IMR-90 (cell line): ENCODE data around the gene C14orf180. TPM values are rescaled to one million over a fixed set of nuclear protein-coding genes. Genes with fewer than 3 reads are reported as not detected.

Experiments used
- ATAC-seq: fragments of 200-7000 bp; cut with Tn5 transposase; 2 replicates; pipeline ENCODE4 v1.9.1; 2020; ENCODE audit warnings: low read depth, mild to moderate bottlenecking, moderate library complexity
- BruUV-seq: library from RNA; stranded (reverse); fragments of 400-500 nt; replicated peaks from 2 replicates; lab custom pipeline; 2021; lab: Mats Ljungman, UMichigan
- CTCF ChIA-PET: fragments of 300-600 bp; formaldehyde crosslinking; extraction: SDS; loops from one replicate; lab custom pipeline; 2021; ENCODE audit warnings: antibody characterized with exemption; lab: Yijun Ruan, JAX
- POLR2A ChIA-PET: fragments of 300-600 bp; sonication (Branson Sonifier 250); formaldehyde crosslinking; loops from one replicate; lab custom pipeline; 2022; ENCODE audit warnings: antibody characterized with exemption; ENCODE audit not compliant: unreplicated experiment; lab: Charles Lee
- DNase-seq: peaks from one replicate; pipeline ENCODE4 v3.0.0; 2013
- H2AFZ ChIP-seq: replicated peaks from 2 replicates; pipeline ENCODE3; 2013; ENCODE audit warnings: low read length, mild to moderate bottlenecking; ENCODE audit not compliant: poor library complexity
- H2AK5ac ChIP-seq: 2 replicates; pipeline ENCODE4 v1.6.1; 2013; ENCODE audit warnings: low read depth, low read length, inconsistent platforms
- H2AK9ac ChIP-seq: replicated peaks from 2 replicates; pipeline ENCODE3; 2013; ENCODE audit warnings: mild to moderate bottlenecking, low read depth, low read length, moderate library complexity; ENCODE audit not compliant: poor library complexity
- H2BK120ac ChIP-seq: 2 replicates; pipeline ENCODE4 v1.6.1; 2013; ENCODE audit warnings: low read depth, low read length, inconsistent platforms
- H2BK15ac ChIP-seq: 3 replicates; pipeline ENCODE4 v1.6.1; 2013; ENCODE audit warnings: low read depth, low read length, inconsistent platforms
- H2BK20ac ChIP-seq: 2 replicates; pipeline ENCODE4 v1.6.1; 2013; ENCODE audit warnings: low read depth, mild to moderate bottlenecking, inconsistent platforms, low read length, moderate library complexity
- H2BK5ac ChIP-seq: 2 replicates; pipeline ENCODE4 v1.6.1; 2013; ENCODE audit warnings: mild to moderate bottlenecking, low read depth, low read length, inconsistent platforms; ENCODE audit not compliant: poor library complexity, severe bottlenecking
- H3K14ac ChIP-seq: replicated peaks from 2 replicates; pipeline ENCODE4 v1.6.1; 2013; ENCODE audit warnings: low read depth, low read length, inconsistent platforms
- H3K18ac ChIP-seq: 2 replicates; pipeline ENCODE4 v1.6.1; 2013; ENCODE audit warnings: low read depth, low read length, control low read depth
- H3K23ac ChIP-seq: 2 replicates; pipeline ENCODE4 v1.6.1; 2013; ENCODE audit warnings: low read depth, low read length, inconsistent platforms
- H3K27ac ChIP-seq: 2 replicates; pipeline ENCODE4 v1.5.1; 2013; ENCODE audit warnings: mild to moderate bottlenecking, control low read depth, low read length; ENCODE audit not compliant: insufficient read depth
- H3K27me3 ChIP-seq: 2 replicates; pipeline ENCODE4 v1.6.1; 2013; ENCODE audit warnings: low read length; ENCODE audit not compliant: control insufficient read depth, insufficient read depth
- H3K36me3 ChIP-seq: 2 replicates; pipeline ENCODE4 v1.6.1; 2013; ENCODE audit warnings: low read length, mixed read lengths; ENCODE audit not compliant: control insufficient read depth, insufficient read depth
- H3K4ac ChIP-seq: 2 replicates; pipeline ENCODE4 v1.6.1; 2013; ENCODE audit warnings: low read depth, low read length, inconsistent platforms
- H3K4me1 ChIP-seq: 2 replicates; pipeline ENCODE4 v1.6.1; 2013; ENCODE audit warnings: low read length, mixed read lengths; ENCODE audit not compliant: control insufficient read depth, insufficient read depth
- H3K4me2 ChIP-seq: 2 replicates; pipeline ENCODE4 v1.6.1; 2013; ENCODE audit warnings: low read depth, mild to moderate bottlenecking, control low read depth, low read length, moderate library complexity
- H3K4me3 ChIP-seq: 2 replicates; pipeline ENCODE4 v1.5.1; 2013; ENCODE audit warnings: low read depth, mild to moderate bottlenecking, control low read depth, low read length, moderate library complexity; ENCODE audit not compliant: insufficient read depth
- H3K56ac ChIP-seq: 2 replicates; pipeline ENCODE4 v1.6.1; 2013; ENCODE audit warnings: low read length, inconsistent platforms; ENCODE audit not compliant: insufficient read depth; ENCODE audit errors: extremely low read depth
- H3K79me1 ChIP-seq, 2 experiments: 2 replicates each; pipeline ENCODE4 v1.6.1; 2013; ENCODE audit warnings: low read length in 2 of 2, inconsistent platforms in 1 of 2, low read depth in 1 of 2
- H3K9ac ChIP-seq: 2 replicates; pipeline ENCODE4 v1.6.1; 2013; ENCODE audit warnings: low read depth, low read length, control low read depth
- H3K9me1 ChIP-seq: 2 replicates; pipeline ENCODE4 v1.6.1; 2013; ENCODE audit warnings: low read length, inconsistent platforms; ENCODE audit not compliant: insufficient read depth
- H3K9me3 ChIP-seq: 2 replicates; pipeline ENCODE4 v1.6.1; 2013; ENCODE audit warnings: low read length; ENCODE audit not compliant: control insufficient read depth, insufficient read depth
- H4K20me1 ChIP-seq: 2 replicates; pipeline ENCODE4 v1.6.1; 2013; ENCODE audit warnings: low read length, inconsistent platforms; ENCODE audit not compliant: insufficient read depth
- H4K5ac ChIP-seq: 2 replicates; pipeline ENCODE4 v1.6.1; 2013; ENCODE audit warnings: mild to moderate bottlenecking, low read depth, low read length, control low read depth
- H4K8ac ChIP-seq, 2 experiments: 2 replicates each; pipeline ENCODE4 v1.6.1; 2013; ENCODE audit warnings: low read depth in 2 of 2, low read length in 2 of 2, control low read depth in 1 of 2, inconsistent platforms in 1 of 2
- H4K91ac ChIP-seq: 2 replicates; pipeline ENCODE4 v1.6.1; 2013; ENCODE audit warnings: low read depth, low read length, inconsistent platforms; ENCODE audit not compliant: insufficient read depth
- MAZ ChIP-seq: IDR thresholded peaks from 2 replicates; pipeline ENCODE4 v1.6.1; 2012; ENCODE audit warnings: low read depth, mild to moderate bottlenecking, low read length, improper control_type of control experiment, moderate library complexity, borderline replicate concordance
- RCOR1 ChIP-seq: IDR thresholded peaks from 2 replicates; pipeline ENCODE4 v1.6.1; 2012; ENCODE audit warnings: mild to moderate bottlenecking, low read length, improper control_type of control experiment; ENCODE audit not compliant: insufficient replicate concordance
- RFX5 ChIP-seq: IDR thresholded peaks from 2 replicates; pipeline ENCODE4 v1.8.0; 2012; ENCODE audit warnings: low read depth, mild to moderate bottlenecking, low read length, moderate library complexity
- USF2 ChIP-seq: fragments of 150-350 bp; IDR thresholded peaks from 2 replicates; pipeline ENCODE4 v1.6.1; 2017; ENCODE audit warnings: mild to moderate bottlenecking, antibody characterized with exemption, low read length, low read depth
- WGBS, 2 experiments: methylation state at CpG; one replicate each; pipeline versions ENCODE4 v1.1.5 to v1.1.7; 2013; ENCODE audit warnings: missing lambda C conversion rate in 2 of 2; ENCODE audit not compliant: insufficient read length in 1 of 2; ENCODE audit errors: extremely low coverage in 2 of 2; 5-methylcytosine and 5-hydroxymethylcytosine counted together
- dilution Hi-C: fragments of 300-500 bp; cut with HindIII; formaldehyde crosslinking; loops from one replicate; pipeline ENCODE4 v1.14.3; 2018; ENCODE audit warnings: low sequenced_read_pairs; ENCODE audit not compliant: unreplicated experiment
- in situ Hi-C: fragments of 300-500 bp; cut with MboI; formaldehyde crosslinking; loops from 3 replicates; pipeline ENCODE4 v1.14.3; 2019; ENCODE audit warnings: low sequenced_read_pairs, inconsistent platforms, mixed read lengths
- intact Hi-C: fragments of 100-400 bp; cut with micrococcal nuclease; formaldehyde crosslinking; loops from 2 replicates; pipeline ENCODE4 v1.10.0; 2022
- polyA plus RNA-seq, 3 experiments: library from polyadenylated mRNA; depleted of rRNA; stranded (reverse); fragments of >200 nt; gene quantifications; 2 replicates each; pipeline ENCODE4 v1.2.3, GENCODE V29; 2012; ENCODE audit warnings: low replicate concordance in 1 of 3
- total RNA-seq: library from RNA; depleted of rRNA; stranded (reverse); fragments of >200 nt; gene quantifications from 2 replicates; pipeline ENCODE4 v1.2.3, GENCODE V29; 2012

C14orf180 gene
- total and polyA plus RNA-seq, 2 of the 4 experiments (the other 2 are of a cell fraction), result not detected

- no peak for TF ChIP-seq MAZ
Observed at GRCh38 chr14:104542871-104543830, 36.4 kb upstream of the C14orf180 start (continued).

- Histone ChIP-seq H2AK9ac (no peak overlapping the region), H3K4me2 (no peak overlapping the region), H4K20me1 (no peaks in the 10 kb centered on the region), H3K9me1 (no peaks in the 10 kb centered on the region), H3K14ac (no peak overlapping the region), H2BK15ac (no peak overlapping the region), H3K9ac (no peak overlapping the region), H3K4ac (no peak overlapping the region), H2BK120ac (no peak overlapping the region), H3K36me3 (no peaks in the 10 kb centered on the region), H3K27ac (no peak overlapping the region), H3K79me1 (no peaks in the 10 kb centered on the region), H4K5ac (no peak overlapping the region), H3K23ac (no peak overlapping the region), H3K18ac (no peak overlapping the region), H4K8ac (no peak overlapping the region), H2BK5ac (no peak overlapping the region), H3K27me3 (peaks cover 4% of the 10 kb centered on the region; the same call in 1 of the 2 replicates), H2AFZ (no peak overlapping the region), H4K91ac (no peak overlapping the region), H3K9me3 (no peaks in the 10 kb centered on the region), H3K4me3 (no peak overlapping the region), H3K56ac (no peak overlapping the region), H2AK5ac (no peak overlapping the region), H2BK20ac (no peak overlapping the region), H3K4me1 (no peaks in the 10 kb centered on the region)
- ChIA-PET POLR2A (no interaction called here), CTCF (no interaction called here)
- DNase-seq (no peak), ATAC-seq (no peak)
- no peak for TF ChIP-seq USF2
- no peak for TF ChIP-seq RFX5
- TF ChIP-seq RCOR1, result no peak
- in situ Hi-C loops (no loop called here), dilution Hi-C loops (no loop called here), intact Hi-C loops (no loop called here)
- no TSS peak for BruUV-seq
- 24% methylated on average over 7 of the region's 17 CpGs; no CpG with 5 or more reads in 1 of the 2 experiments for WGBS, 2 experiments
Observed at GRCh38 chr14:104544362-104544961, 35.1 kb upstream of the C14orf180 start.
